Glomerular endothelial cell (primary cell): ENCODE results near the gene POLR1H. TPM values are rescaled to one million over a fixed set of nuclear protein-coding genes. Genes with fewer than 3 reads are reported as not detected.

Source experiments
- DNase-seq: peaks from one replicate; pipeline ENCODE4 v3.0.0-alpha.2; 2011; ENCODE audit warnings: low read depth, low spot score; ENCODE audit errors: extremely low read depth
- total RNA-seq: library from RNA; depleted of rRNA; stranded (reverse); fragments of >200 nt; gene quantifications from 2 replicates; pipeline ENCODE4 v1.2.3, GENCODE V29; 2015

The POLR1H gene
- total RNA-seq, 1 donor from 2014 or later: 19.2 TPM

DNA sequence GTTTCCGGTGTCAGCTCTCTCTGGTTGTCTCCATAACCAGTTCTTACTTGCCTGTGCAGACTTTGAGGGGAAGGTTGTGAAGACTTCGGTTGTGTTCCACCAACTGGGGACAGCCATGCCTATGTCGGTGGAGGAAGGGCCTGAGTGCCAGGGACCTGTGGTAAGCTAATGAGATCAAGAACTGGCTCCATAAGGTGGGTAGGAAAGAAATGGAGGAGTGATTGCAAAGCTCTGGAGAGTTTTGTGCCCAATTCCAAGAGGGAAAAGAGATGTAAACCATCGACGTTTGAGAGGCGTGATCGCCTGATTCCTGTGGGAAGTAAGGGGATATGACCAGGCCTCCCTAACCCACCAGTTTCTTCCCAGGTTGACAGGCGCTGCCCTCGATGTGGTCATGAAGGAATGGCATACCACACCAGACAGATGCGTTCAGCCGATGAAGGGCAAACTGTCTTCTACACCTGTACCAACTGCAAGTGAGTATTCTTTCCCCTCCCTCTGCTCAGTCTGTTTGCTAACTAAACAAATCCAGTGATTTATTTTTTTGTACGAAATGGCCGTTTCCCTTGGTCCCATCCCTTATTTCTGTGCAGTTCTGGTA is 893 bp downstream of the POLR1H start:
- no peak for DNase-seq

DNA sequence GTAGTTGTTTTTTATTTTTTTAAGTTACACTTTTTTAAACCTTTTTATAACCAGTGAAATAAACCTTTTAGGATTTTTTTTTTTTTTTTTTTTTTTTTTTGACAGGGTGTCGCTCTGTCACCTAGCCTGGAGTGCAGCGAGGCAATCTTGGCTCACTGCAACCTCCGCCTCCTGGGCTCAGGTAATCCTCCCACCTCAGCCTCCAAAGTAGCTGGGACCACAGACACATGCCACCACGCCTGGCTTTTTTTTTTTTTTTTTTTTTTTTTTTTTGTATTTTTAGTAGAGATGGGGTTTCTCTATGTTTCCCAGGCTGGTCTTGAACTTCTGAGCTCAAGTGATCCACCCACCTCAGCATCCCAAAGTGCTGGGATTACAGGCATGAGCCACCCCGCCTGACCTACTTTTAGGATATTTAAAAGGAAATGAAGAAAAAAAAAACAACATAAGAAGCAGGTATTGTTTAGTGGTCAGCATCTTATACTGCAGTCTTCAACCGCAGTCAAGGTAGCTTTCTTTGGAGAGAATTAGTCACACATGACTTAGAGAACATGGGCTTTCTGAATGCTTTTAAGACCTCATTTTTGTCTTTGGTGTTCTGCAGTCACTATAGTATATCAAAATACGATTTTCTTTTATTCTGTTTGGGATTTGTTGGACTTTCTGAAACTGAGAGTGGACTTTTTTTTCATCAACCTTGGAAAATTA is 1.6 kb downstream of the POLR1H start:
- DNase-seq: no peak

DNA sequence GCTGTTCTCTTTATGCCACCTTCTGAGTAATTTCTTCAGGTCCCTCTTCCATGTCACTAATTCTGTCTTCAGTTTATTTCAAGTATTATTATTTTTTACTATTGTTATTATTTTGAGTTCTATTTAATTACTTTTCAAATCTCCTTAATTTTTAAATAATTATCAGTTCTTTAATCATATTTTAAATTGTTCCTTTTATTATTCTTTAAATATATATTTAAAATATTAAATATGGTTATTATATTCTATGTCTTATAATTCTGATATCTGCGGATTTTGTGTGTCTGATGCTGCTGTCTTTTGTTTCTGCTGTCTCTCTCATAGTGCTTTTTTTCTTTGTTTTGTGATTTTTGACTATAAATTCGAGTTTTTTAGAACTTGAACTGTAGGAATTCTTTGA is 2.2 kb downstream of the POLR1H start:
- DNase-seq: no peak

DNA sequence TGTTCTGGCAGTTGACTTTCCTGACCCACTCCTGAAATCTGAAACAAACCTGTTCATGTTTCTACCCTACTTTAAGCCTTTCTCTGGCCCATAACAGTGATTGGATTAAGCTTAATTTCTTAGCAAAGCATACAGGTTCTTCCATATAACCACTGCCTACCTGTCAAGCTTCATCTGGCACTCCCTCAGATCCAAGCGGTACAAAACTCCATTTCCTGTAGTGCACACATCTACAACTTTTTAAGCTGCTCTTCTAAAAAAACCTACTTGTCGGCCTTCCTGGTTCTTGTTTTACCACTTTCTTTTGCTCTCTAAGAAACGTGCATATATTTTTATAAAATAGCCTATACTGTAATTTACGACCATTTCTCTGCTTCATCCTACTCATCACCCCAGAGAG is 5.0 kb downstream of the POLR1H start:
- no peak for DNase-seq

DNA sequence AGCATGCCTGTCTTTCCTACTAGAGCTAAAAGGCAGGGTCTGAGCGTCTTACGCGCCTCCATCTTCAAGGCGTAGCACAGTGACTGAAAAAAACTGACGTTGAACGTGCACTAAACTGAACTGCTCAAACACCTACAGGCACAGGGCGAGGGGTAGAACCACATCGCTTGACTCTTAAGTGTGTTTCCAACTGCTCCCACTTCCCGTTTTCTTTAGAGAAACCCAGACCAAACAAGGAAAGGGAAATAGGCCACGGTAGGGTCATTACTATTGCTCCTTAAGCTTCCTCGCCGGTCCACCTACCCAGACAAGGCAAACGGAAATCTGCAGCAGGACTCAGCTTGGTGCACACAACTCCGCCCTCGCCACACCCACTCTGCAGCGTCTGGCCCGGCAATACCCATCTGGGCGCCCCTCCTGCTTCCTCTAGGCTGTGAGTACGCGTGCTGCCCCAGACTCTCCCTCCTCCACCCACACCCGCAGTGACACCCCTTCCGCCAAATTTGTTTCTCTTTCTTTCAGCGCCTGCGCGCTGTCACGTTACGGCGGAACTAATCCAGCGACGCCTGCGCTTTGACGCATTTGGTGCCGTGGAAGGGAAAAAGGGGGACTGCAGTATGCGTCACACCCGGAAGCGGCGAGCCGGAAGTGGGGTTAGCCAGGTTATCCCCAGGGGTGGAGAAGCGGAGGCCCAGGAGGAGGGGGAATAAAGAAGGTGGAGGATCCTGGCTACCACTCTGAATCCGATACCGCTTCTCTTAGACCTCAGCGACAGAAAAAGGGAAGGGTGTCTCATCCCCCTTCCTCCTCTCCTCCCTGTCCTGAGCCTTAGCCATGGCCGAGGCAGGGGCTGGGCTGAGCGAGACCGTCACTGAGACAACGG is 5.8 kb downstream of the POLR1H start, which contains the start of gene PPP1R11:
PPP1R11 (plus strand) TSS at position 622 of the 883 bp plus-strand sequence; CDS start at position 835, 213 bp downstream.
- DNase-seq: peak; percentile 94

DNA sequence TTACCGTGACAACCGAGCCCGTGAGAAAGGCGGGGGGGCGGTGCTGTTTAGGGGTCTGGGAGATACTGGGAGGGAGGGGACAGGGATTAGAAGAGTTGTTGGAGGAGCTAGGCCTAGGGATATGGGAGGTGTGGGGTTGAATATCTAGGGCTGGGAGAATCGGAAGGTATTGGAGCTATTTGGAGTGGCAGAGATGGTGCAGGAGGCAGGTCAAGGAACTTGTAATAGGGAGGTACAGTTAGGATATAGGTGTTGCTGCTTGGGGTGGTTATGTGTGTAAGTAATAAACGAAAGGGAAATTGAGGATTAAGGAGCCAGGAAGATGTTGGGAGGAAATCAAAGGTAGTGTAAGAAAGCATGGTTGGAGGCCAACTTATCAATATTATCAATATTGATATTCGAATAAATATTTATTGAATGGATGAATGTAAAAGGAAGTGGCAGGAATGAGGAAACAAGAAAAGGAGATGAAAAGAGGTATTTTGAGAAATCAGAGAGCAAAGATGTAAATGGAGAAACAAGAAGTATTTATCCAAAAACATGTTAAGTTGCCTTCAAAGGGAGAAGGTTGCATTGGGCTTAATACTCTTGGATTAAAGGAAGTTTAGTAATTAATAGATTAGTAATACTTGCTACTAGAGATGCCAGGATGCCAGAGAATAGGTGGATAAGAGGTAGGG is 6.5 kb downstream of the POLR1H start:
- DNase-seq: no peak

DNA sequence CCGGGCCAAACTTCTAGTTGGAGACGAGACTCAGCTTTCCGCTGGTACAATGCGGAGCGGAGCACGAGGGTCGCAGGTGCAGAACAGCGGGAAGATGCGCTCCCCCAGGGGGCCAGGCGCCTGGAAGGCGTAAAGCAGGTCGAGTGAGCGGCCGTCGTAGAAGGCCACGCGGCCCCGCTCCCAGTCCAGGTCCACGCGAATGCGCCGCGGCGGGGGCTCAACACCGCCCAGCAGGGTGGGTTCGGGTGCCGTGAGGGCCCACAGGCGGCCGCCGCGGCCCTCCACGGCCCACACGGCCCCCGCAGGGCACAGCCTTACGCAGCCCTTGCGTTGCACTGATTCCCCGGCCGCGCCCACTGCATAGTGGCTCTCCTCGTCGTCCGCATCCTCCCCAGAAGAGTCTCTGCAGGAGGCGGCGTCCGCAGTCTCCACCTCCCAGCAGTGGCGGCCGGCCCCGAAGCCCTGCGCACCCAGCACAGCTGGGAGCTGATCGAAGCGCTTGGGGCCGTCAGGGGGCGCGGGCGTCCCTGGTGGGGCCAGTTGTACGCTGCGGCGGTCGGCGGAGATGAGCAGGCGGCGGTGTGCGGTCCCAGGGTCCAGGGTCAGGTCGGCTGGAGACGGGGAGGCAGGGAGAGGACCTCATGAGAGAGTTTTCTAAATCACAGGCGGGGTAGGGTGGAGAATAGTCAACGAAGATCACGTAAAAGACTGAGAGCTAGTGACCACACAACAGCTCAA is 10.2 kb downstream of the POLR1H start:
- DNase-seq: no peak

DNA sequence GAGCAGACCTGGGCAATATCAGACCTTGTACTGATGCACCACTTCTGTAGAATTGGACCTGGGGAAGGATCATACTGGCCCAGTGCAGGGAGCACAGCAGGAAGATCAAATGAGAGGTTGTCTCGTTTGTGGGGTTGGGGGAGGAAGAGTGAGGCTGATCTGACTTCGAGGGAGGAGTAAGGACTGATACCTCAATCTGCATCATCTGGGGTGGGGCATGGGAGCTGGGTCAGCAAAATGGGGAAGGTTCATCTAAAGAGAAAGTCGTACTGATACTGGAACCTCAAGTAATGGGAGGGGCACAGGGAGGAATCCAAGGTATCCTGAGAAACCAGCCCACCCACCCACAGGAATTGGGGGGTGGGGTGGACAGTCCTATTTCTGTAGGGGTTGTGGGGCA is 10.8 kb downstream of the POLR1H start:
- DNase-seq: no peak

DNA sequence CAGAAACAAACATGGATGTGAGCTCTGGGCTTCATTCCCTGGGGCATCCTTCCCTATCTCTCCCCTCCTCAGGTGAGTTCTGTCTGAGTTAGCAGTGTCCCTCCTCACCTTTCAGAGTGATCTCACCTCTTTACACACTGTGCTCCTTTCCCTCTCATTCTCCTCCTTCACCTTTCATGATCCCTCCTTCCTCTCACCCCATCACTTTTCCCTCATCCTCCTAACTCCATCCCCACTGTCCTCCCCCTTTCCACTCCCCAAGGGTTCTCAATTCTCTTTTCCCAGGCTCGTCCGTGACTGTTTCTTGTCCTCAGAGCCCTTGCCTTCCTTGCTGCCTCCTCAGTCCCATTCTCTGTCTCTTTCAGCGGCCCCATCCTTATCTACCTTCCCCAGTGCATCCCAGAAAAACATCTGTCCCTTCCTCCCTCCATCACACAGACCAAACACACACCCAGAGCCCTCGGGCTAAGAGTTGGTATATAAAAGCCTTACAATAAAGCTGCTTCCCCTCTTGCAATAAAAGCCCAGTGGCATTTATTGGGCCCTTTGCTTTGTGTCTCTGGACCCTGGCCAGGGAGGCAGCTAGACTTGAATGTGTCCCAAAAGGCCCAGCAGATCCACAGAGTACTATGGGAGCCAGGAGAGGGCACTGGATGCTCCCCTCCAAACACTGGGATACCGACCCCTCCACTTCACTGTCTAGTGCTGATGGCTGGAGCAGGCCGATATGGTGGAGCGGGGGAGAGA is 12.6 kb downstream of the POLR1H start:
- no peak for DNase-seq

DNA sequence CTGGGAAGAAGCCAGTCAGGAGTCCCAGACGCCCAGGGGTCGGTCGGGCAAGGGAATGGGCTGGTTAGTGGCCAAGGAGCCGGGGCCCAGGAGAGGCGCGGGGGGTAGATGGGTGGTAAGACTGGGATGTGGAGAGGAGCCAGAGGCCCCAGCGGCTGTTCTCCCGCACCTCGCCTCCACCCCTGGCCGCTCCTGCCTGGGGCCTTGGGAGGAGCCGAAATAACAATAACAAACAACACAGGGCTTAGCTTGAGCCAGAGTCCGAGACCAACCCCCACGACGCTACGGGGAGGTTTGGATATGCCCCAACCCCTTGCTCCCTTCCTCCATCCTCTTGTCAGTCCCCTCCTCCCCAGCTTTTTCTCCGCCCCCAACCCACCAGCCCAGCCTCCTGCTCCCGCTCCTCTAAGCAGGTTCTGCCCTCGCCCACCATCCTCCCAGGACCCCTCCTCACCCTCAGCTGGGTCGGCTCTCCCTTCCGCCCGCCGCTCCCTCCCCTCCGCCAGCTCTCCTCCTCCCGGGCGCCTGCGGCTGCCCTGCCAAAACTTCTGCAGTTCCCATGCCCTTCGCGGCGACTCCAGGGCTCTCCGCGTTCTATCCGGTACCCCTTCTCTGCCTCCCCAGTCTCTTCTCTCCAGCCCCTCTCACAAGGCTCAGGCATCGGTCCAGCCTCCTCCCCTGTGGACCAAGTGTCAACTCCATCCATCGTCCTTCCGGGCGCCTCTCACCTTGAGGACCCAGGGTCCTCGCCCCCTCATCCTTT is 13.4 kb downstream of the POLR1H start:
- no peak for DNase-seq

DNA sequence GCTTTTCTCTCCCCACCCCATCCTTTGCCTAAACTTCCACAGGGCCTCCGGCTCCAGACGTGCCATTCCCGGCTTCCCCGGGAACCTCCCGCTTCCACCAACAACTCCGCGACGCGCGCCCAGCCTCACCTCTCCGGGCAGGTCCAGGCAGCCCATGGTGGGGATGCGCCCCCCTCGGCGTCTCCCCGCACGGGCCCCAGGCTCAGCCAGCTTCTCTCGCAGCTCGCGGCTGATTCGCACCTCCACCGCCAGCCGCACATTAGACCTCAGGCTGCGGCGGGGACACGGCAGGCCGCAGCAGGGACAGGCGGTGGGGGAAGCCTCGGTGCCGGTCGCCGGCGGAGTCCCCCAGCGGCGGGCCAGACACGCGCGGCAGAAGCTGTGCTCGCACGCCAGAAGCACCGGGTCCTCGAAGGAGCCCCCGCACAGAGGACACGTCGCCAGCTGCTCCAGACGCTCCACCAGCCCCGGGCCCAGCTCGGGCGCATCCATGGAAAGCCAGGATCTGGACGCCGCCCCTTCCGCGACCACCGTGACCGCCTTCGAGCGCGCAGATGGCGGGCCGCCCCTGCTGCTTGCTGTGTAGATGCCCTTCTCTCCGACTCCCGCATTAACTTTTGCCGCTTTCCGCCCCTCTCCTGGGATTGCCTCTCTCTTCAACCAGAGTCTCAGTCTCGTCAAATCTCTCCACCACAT is 14.2 kb downstream of the POLR1H start, which contains the start of gene RNF39:
RNF39 (minus strand) TSS at position 676 of the 696 bp plus-strand sequence; CDS start at position 492, 184 bp downstream.
- DNase-seq: no peak

DNA sequence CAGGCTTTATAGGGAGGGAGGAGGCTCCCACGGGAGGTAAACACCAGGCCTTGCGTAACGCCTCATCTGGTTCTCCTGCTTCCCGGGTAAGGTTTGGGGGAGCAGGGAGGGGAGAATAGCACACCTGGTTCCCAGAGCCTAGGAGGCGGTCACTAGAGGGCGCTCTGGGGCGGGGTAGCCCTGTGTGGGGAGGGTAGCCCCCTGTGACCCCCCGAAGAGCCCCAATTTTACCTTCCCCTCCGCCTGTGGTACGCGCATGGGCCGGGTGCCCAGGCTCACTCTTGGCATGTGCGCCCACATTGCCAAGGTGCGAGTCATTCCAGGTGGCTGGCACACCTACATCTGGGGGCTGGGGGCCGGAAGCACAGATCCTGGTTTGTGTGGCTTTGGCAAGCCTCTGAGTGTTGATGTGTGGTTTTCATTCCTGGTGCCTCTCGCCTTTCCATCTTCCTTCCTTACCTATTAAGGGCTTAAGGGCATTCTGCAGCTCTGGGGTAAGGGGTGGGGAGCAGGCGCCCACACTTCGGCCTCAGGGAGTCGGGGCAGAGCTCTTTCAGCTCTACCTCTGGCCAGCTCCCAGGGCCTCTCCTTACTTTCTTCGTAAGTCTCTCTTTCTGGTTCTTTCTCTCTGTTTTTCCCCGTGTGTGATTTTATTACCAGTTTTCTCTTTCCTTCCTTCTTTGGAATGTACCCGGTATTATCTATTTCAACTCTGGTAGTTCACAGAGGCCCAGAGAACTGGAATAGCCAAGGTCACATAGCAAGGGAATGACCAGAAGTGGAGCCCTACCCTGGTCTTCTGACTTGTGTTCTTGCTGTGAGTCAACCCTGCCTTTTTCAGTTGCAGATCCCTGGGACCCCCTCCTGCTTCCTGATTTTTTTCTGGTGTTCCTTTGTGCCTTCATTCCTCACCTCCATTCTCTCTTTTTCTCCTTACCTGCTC is 15.0 kb downstream of the POLR1H start:
- DNase-seq: no peak

DNA sequence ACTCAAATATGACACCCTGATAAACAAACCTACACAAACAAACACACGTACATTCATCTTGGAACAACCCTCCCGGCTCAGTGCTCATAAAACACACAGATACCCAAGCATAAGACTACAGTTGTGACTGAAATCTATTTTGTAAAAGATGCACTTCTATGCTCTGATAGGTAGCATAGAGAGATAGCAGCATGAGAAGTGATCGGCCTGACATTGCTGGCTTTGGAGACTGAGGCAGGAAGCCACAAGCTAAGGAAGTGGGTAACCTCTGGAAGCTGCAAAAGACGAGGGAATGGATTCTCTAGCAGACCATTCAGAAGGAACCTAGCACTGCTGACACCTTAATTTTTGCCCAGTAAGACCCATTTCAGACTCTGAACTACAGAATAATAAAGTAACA is 16.2 kb downstream of the POLR1H start:
- DNase-seq: no peak

DNA sequence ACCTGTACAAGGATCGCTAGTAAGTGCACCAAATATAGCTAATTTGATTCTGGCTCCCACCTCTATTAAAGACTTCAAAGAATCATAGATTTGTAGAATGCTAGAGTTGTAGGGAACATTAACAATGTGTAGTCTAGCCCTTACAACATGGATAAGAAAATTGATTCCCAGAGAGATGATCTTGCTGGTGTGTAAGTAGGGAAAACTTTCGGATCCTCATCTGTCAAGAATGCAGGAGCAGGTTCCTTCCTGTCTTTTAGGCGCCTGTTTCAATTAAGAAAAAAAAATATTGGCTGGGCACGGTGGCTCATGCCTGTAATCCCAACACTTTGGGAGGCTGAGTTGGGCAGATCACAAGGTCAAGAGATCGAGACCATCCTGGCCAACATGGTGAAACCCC is 26.8 kb downstream of the POLR1H start:
- DNase-seq: no peak

DNA sequence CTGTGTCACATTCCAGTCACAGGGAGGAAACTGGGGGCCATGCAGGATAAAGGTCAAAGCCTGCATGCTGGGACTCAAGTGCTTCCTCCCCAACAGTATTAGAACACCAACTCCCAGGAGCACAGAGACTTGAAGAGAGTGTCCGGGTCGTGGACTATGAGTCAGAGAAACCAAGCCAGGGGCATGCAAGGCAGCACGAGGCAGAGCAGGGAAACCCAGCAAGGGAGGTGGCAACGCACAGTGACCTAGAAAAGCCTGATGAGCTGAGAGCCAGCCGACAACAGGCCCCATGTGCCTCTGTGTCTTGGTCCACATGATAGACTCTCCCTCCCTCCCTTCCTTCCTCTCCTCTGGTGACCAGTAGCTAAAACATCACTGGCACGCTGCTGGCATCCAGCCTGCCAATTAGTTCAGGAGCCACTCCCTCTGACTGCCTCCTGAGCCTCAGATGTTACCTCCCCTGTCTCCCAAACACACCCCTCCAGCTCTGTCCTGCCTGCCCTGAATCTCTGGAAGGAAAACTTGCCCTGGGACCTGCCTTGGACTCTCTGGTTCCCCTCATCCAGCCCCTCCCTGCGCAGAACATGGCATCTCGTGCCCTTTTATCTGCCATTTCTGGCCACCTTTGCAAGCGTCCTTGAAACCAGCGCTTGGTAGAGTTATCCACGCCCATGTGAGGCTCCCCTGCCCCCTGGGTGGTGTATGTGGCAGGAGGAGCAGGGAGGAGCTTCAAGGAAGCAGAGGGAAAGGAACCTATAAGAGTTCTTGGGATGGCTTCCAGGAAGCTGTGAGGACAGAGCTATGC is 30.7 kb downstream of the POLR1H start:
- no peak for DNase-seq

DNA sequence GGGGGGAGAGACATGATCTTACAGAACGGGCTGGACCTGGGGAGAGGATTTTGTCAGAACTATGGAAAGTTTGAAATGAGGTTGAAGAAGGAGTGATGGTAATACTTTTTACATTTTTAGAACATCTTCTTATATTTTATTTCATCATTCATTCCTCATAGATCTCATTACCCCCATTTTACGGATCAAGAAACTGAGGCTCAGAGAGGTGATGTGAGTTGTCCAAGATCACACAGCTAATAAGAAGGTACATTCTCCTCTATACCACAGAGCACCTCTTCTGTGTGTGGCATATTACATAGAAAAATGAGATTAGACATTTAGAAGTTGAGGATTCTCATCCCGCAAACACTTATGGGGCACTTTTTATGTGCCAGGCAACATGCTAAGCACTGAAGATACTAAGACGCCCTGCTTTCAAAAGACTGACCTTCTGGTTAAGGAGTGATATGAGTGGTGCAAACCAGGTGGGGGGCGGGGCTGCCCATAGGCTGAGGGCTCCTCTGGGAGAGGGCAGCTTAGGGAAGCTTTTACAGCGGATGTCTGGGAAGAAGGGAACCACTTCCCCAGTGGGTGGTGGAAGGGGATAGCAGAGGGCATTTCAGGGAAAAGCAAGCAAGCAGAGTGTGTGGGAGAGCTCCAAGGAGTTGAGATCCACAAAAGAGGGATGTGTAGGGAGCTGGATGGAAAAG is 31.9 kb downstream of the POLR1H start:
- no peak for DNase-seq
